Tibial nerve (tissue), 4 donors: Measurements from ENCODE around the gene GSE1. TPM values are rescaled to one million over a fixed set of nuclear protein-coding genes. Genes with fewer than 3 reads are reported as not detected.

Experiments used
- DNase-seq, 2 donors: peaks; one replicate each; pipeline ENCODE4 v3.0.0-alpha.2; 2019; ENCODE audit warnings: low spot score in 2 of 2
- H3K27ac ChIP-seq, 4 donors: fragments of 200-600 bp; sonication (generic) in 3 of 4; one replicate each; pipeline ENCODE4 v1.5.1; 2017 to 2019; ENCODE audit warnings: mild to moderate bottlenecking in 1 of 4
- H3K27me3 ChIP-seq, 2 donors: fragments of 200-600 bp; sonication (generic) in 1 of 2; one replicate each; pipeline versions ENCODE4 v1.5.1 to v1.6.0; 2017 to 2019
- H3K36me3 ChIP-seq, 3 donors: fragments of 200-600 bp; sonication (generic); one replicate each; pipeline ENCODE4 v1.5.1; 2018 to 2019
- H3K4me1 ChIP-seq, 4 donors: fragments of 200-600 bp; sonication (generic) in 3 of 4; one replicate each; pipeline ENCODE4 v1.5.1; 2017 to 2019
- H3K4me3 ChIP-seq, 4 donors: fragments of 200-600 bp; sonication (generic) in 3 of 4; one replicate each; pipeline ENCODE4 v1.5.1; 2017 to 2019; ENCODE audit warnings: mild to moderate bottlenecking in 1 of 4, moderate library complexity in 1 of 4
- H3K9me3 ChIP-seq, 4 donors: fragments of 200-600 bp; sonication (generic) in 3 of 4; one replicate each; pipeline ENCODE4 v1.5.1; 2017 to 2019
- CTCF ChIP-seq, 5 experiments: fragments of 200-600 bp in 3 of 5; fragments of 450-650 bp in 2 of 5; sonication (generic) in 3 of 5; IDR thresholded peaks; one replicate each; pipeline ENCODE4 v1.5.1; 2016 to 2019; ENCODE audit warnings: antibody characterized with exemption in 5 of 5, mild to moderate bottlenecking in 3 of 5, moderate library complexity in 2 of 5
- EP300 ChIP-seq, 2 donors: sonication (generic); formaldehyde crosslinking; IDR thresholded peaks; one replicate each; pipeline ENCODE4 v1.6.1; 2017; ENCODE audit warnings: antibody characterized with exemption in 2 of 2, mild to moderate bottlenecking in 1 of 2
- POLR2A ChIP-seq, 2 donors: fragments of 450-650 bp; IDR thresholded peaks; one replicate each; pipeline ENCODE4 v1.6.1; 2017; ENCODE audit warnings: antibody characterized with exemption in 2 of 2, mild to moderate bottlenecking in 2 of 2, moderate library complexity in 2 of 2
- WGBS, 2 donors: methylation state at CpG; one replicate each; pipeline ENCODE4 v1.1.5; 2018; 5-methylcytosine and 5-hydroxymethylcytosine counted together
- total RNA-seq, 4 donors: library from RNA; depleted of rRNA; stranded (reverse); fragments of >200 nt; gene quantifications; one replicate each; pipeline ENCODE4 v1.1.0, GENCODE V29; 2016

The GSE1 gene
- total RNA-seq, 4 donors from 2014 or later: 65.1 to 147 (median 83.5) TPM

GRCh38 chr16:85603203-85603755 is 9.8 kb upstream of the GSE1 start:
- no peak for DNase-seq
- no peak for TF ChIP-seq POLR2A (IDR thresholded peaks at IDR 0.05)
- TF ChIP-seq CTCF (IDR thresholded peaks at IDR 0.05): no peak
- no peak for TF ChIP-seq EP300 (IDR thresholded peaks at IDR 0.05)
- H3K36me3 ChIP-seq: peaks cover 0 to 5% (median 0%) of the 10 kb centered on the region in 3 donors
- H3K27me3 ChIP-seq: no peaks in the 10 kb centered on the region
- WGBS, 2 donors: 65 to 67% methylated on average over 12 of the region's 12 CpGs
- no peaks in the 10 kb centered on the region for H3K9me3 ChIP-seq
- no peak overlapping the region for H3K4me3 ChIP-seq
- no peak overlapping the region for H3K27ac ChIP-seq
- peaks cover 0 to 38% (median 9%) of the 10 kb centered on the region in 4 donors for H3K4me1 ChIP-seq

- Histone ChIP-seq H3K36me3 (no peaks in the 10 kb centered on the region), H3K27me3 (no peaks in the 10 kb centered on the region), H3K4me1 (peaks cover 0 to 38% (median 9%) of the 10 kb centered on the region in 4 donors), H3K4me3 (no peak overlapping the region), H3K9me3 (no peaks in the 10 kb centered on the region), H3K27ac (no peak overlapping the region)
- TF ChIP-seq EP300 (IDR thresholded peaks at IDR 0.05): no peak
- 94 to 99% methylated on average over 11 of the region's 11 CpGs for WGBS, 2 donors
- DNase-seq: no peak
Observed at GRCh38 chr16:85604145-85604705, 8.9 kb upstream of the GSE1 start.

GRCh38 chr16:85605051-85605911 is 7.8 kb upstream of the GSE1 start:
- WGBS, 2 donors: 83 to 85% methylated on average over 26 to 28 of the region's 28 CpGs
- H3K27me3 ChIP-seq: no peaks in the 10 kb centered on the region

GRCh38 chr16:85605912-85606841 is 6.9 kb upstream of the GSE1 start:
- Histone ChIP-seq H3K9me3 (no peaks in the 10 kb centered on the region), H3K36me3 (no peaks in the 10 kb centered on the region), H3K4me3 (no peak overlapping the region), H3K4me1 (peaks cover 0 to 47% (median 17%) of the 10 kb centered on the region in 4 donors), H3K27me3 (no peaks in the 10 kb centered on the region), H3K27ac (no peak overlapping the region)
- no peak for DNase-seq
- TF ChIP-seq POLR2A (IDR thresholded peaks at IDR 0.05) (no peak), EP300 (IDR thresholded peaks at IDR 0.05) (no peak), CTCF (IDR thresholded peaks at IDR 0.05) (no peak)
- 93% methylated on average over 16 to 17 of the region's 22 CpGs for WGBS, 2 donors

More at GRCh38 chr16:85605051-85605911, 7.8 kb upstream of the GSE1 start:
- no peak for TF ChIP-seq CTCF (IDR thresholded peaks at IDR 0.05)
- TF ChIP-seq POLR2A (IDR thresholded peaks at IDR 0.05): no peak
- no peak for TF ChIP-seq EP300 (IDR thresholded peaks at IDR 0.05)
- H3K9me3 ChIP-seq: no peaks in the 10 kb centered on the region
- no peak overlapping the region for H3K27ac ChIP-seq
- H3K4me3 ChIP-seq: no peak overlapping the region
- H3K4me1 ChIP-seq: peaks cover 0 to 45% (median 11%) of the 10 kb centered on the region in 4 donors
- DNase-seq: no peak
- no peaks in the 10 kb centered on the region for H3K36me3 ChIP-seq

GRCh38 chr16:85606904-85607303 is 6.2 kb upstream of the GSE1 start:
- Histone ChIP-seq H3K36me3 (no peaks in the 10 kb centered on the region), H3K27me3 (no peaks in the 10 kb centered on the region), H3K4me1 (peaks cover 0 to 47% (median 22%) of the 10 kb centered on the region in 4 donors), H3K4me3 (no peak overlapping the region), H3K27ac (no peak overlapping the region), H3K9me3 (no peaks in the 10 kb centered on the region)
- DNase-seq: no peak
- TF ChIP-seq POLR2A (IDR thresholded peaks at IDR 0.05): no peak
- no peak for TF ChIP-seq CTCF (IDR thresholded peaks at IDR 0.05)
- no peak for TF ChIP-seq EP300 (IDR thresholded peaks at IDR 0.05)
- 59 to 61% methylated on average over 7 of the region's 7 CpGs for WGBS, 2 donors
